Endothelial cell of umbilical vein (primary cell): ENCODE measurements around the gene SLC39A11. TPM values are rescaled to one million over a fixed set of nuclear protein-coding genes. Genes with fewer than 3 reads are reported as not detected.

Source experiments
- BruUV-seq: library from RNA; stranded (reverse); fragments of 400-500 nt; replicated peaks from 2 replicates; lab custom pipeline; 2021; lab: Mats Ljungman, UMichigan
- CTCF ChIA-PET: fragments of 300-600, 350-600 bp; sonication (Branson Sonifier 250); formaldehyde crosslinking; loops from one replicate; lab custom pipeline; 2021; ENCODE audit warnings: antibody characterized with exemption, inconsistent platforms; lab: Charles Lee
- POLR2A ChIA-PET: fragments of 300-600, 350-600 bp; sonication (Branson Sonifier 250); formaldehyde crosslinking; loops from one replicate; lab custom pipeline; 2021; ENCODE audit warnings: antibody characterized with exemption, inconsistent platforms; lab: Charles Lee
- DNase-seq: peaks from one replicate; pipeline ENCODE4 v3.0.0-alpha.2; 2011; ENCODE audit warnings: low read depth, low spot score
- FAIRE-seq: peaks from 2 replicates; lab custom pipeline; 2011; peaks lifted over from hg19 to GRCh38; lab: Jason Lieb, UNC
- H2AFZ ChIP-seq: 2 replicates; pipeline ENCODE4 v1.6.0; 2012; ENCODE audit warnings: low read depth, low read length, control low read depth, inconsistent platforms
- H3K27ac ChIP-seq: 2 replicates; pipeline ENCODE4 v1.5.1; 2011; ENCODE audit warnings: low read depth, mild to moderate bottlenecking, control low read depth, low read length, moderate library complexity; ENCODE audit not compliant: insufficient read depth
- H3K27me3 ChIP-seq, 2 experiments: 2 replicates each; pipeline versions ENCODE4 v1.6.0 to v1.6.1; 2011; ENCODE audit warnings: low read length in 2 of 2, mixed read lengths in 1 of 2; ENCODE audit not compliant: control insufficient read depth in 2 of 2, insufficient read depth in 2 of 2
- H3K36me3 ChIP-seq, 2 experiments: 2 replicates in 1 of 2; 3 replicates in 1 of 2; pipeline ENCODE4 v1.5.1; 2011; ENCODE audit warnings: low read length in 2 of 2, mild to moderate bottlenecking in 1 of 2, moderate library complexity in 1 of 2; ENCODE audit not compliant: control insufficient read depth in 2 of 2, insufficient read depth in 2 of 2; ENCODE audit errors: extremely low read depth in 1 of 2
- H3K4me1 ChIP-seq: 3 replicates; pipeline ENCODE4 v1.5.1; 2011; ENCODE audit warnings: mild to moderate bottlenecking, low read length; ENCODE audit not compliant: control insufficient read depth, insufficient read depth; ENCODE audit errors: extremely low read depth
- H3K4me2 ChIP-seq: 2 replicates; pipeline ENCODE4 v1.6.1; 2011; ENCODE audit warnings: low read length, control low read depth, mixed read lengths; ENCODE audit not compliant: insufficient read depth
- H3K4me3 ChIP-seq, 3 experiments: fragments of 200-600 bp in 1 of 3; sonication (generic), shearing (Covaris generic) in 1 of 3; replicated peaks in 1 of 3; 2 replicates each; pipeline ENCODE4 v1.5.1; 2011 to 2016; ENCODE audit warnings: control low read depth in 3 of 3, low read length in 3 of 3, mild to moderate bottlenecking in 2 of 3, inconsistent platforms in 1 of 3, low read depth in 1 of 3, moderate library complexity in 1 of 3; ENCODE audit not compliant: insufficient read depth in 1 of 3
- H3K79me2 ChIP-seq: 2 replicates; pipeline ENCODE4 v1.6.0; 2012; ENCODE audit warnings: low read length, inconsistent platforms; ENCODE audit not compliant: control insufficient read depth, insufficient read depth
- H3K9ac ChIP-seq: replicated peaks from 2 replicates; pipeline ENCODE3; 2011; ENCODE audit warnings: low read length, control low read depth; ENCODE audit not compliant: insufficient read depth; ENCODE audit errors: extremely low read depth
- H3K9me1 ChIP-seq: replicated peaks from 3 replicates; pipeline ENCODE4 v1.6.0; 2011; ENCODE audit warnings: mild to moderate bottlenecking, low read length; ENCODE audit not compliant: control insufficient read depth, insufficient read depth; ENCODE audit errors: extremely low read depth
- H3K9me3 ChIP-seq: replicated peaks from 2 replicates; pipeline ENCODE4 v1.5.1; 2012; ENCODE audit warnings: low read length, inconsistent platforms; ENCODE audit not compliant: control insufficient read depth, insufficient read depth
- H4K20me1 ChIP-seq: replicated peaks from 2 replicates; pipeline ENCODE3; 2011; ENCODE audit warnings: mild to moderate bottlenecking, low read length; ENCODE audit not compliant: control insufficient read depth, insufficient read depth; ENCODE audit errors: extremely low read depth
- EZH2 ChIP-seq: IDR thresholded peaks from 2 replicates; pipeline ENCODE4 v1.6.1; 2012; ENCODE audit warnings: borderline replicate concordance, low read depth, mild to moderate bottlenecking, moderate library complexity, low read length, inconsistent platforms; ENCODE audit not compliant: severe bottlenecking
- FOS ChIP-seq: IDR thresholded peaks from 2 replicates; pipeline ENCODE4 v1.6.1; 2011; ENCODE audit warnings: mild to moderate bottlenecking, low read length, moderate library complexity, borderline replicate concordance; ENCODE audit not compliant: insufficient read depth
- GATA2 ChIP-seq: IDR thresholded peaks from 2 replicates; pipeline ENCODE4 v1.7.0; 2011; ENCODE audit warnings: low read depth, mild to moderate bottlenecking, moderate library complexity, mixed read lengths, low read length; ENCODE audit not compliant: insufficient read length, insufficient read depth
- JUN ChIP-seq: IDR thresholded peaks from 2 replicates; pipeline ENCODE4 v1.6.1; 2011; ENCODE audit warnings: borderline replicate concordance, low read depth; ENCODE audit not compliant: insufficient read length, insufficient read depth
- MAX ChIP-seq: IDR thresholded peaks from 2 replicates; pipeline ENCODE4 v1.6.1; 2011; ENCODE audit not compliant: insufficient read depth, insufficient read length
- MYC ChIP-seq: IDR thresholded peaks from one replicate; pipeline ENCODE4 v1.6.1; 2011; ENCODE audit warnings: mild to moderate bottlenecking, low read depth, low read length
- POLR2A ChIP-seq: IDR thresholded peaks from 2 replicates; pipeline ENCODE4 v1.6.1; 2012; ENCODE audit warnings: low read depth, mild to moderate bottlenecking, control low read depth, low read length
- POLR2AphosphoS5 ChIP-seq: IDR thresholded peaks from 2 replicates; pipeline ENCODE4 v1.6.1; 2012; ENCODE audit warnings: low read depth, mild to moderate bottlenecking, control low read depth, low read length, moderate library complexity; ENCODE audit not compliant: insufficient read depth
- dilution Hi-C: fragments of 300-500 bp; cut with MboI; formaldehyde crosslinking; loops from one replicate; pipeline ENCODE4 v1.15.0; 2019; ENCODE audit warnings: low sequenced_read_pairs; ENCODE audit not compliant: extremely low pct_ligation_motif_present
- intact Hi-C: fragments of 100-400 bp; cut with micrococcal nuclease; formaldehyde crosslinking; loops from one replicate; pipeline ENCODE4 v1.10.0; 2022
- polyA plus RNA-seq, 4 experiments: library from polyadenylated mRNA; depleted of rRNA in 3 of 4; stranded (reverse) in 3 of 4; unstranded in 1 of 4; fragments of >200 nt; gene quantifications; 2 replicates each; pipeline versions ENCODE4 v1.2.1 to v1.2.3, GENCODE V29; 2011 to 2012; ENCODE audit warnings: missing spikeins in 1 of 4
- total RNA-seq: library from RNA; stranded (reverse); gene quantifications from 2 replicates; pipeline ENCODE4 v1.2.3, GENCODE V29; 2021
- TF ChIP-seq, protein P1 (sequence below), 2 donors: IDR thresholded peaks; 1 replicate in 1 of 2; 2 replicates in 1 of 2; pipeline ENCODE4 v1.5.1; 2011; ENCODE audit warnings: low read length in 2 of 2, mild to moderate bottlenecking in 2 of 2, moderate library complexity in 2 of 2, control low read depth in 1 of 2, inconsistent platforms in 1 of 2, low read depth in 1 of 2; ENCODE audit not compliant: insufficient read depth in 1 of 2; ENCODE audit errors: extremely low read depth in 1 of 2

Gene SLC39A11
- total and polyA plus RNA-seq, 2 donors (not counting 3 experiments of a cell fraction or from before 2014, with no cell fraction given) = 8.1 to 11.9 TPM

DNA sequence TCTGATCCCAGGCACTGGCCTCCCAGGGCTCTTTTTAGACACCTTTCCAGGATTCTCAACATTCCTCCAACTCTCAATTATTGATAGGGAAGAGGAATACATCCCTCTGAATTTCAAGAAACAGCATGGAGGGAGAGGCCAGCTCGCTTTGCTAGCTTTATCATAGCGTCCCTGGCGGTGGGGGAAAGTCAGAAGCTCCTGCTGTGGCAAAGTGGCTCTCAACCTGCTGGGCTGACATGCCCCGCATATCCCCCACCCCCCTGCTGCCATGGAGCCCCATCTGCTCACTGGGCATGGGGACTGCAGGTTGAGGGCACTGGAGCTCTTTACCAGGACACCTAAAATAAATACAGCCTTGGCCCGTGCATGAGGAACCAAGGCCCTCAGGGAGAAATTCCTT is 140.3 kb downstream of the SLC39A11 start:
- Histone ChIP-seq H3K9me1 (no peaks in the 10 kb centered on the region), H3K4me3 (no peak overlapping the region), H3K79me2 (no peaks in the 10 kb centered on the region), H2AFZ (no peak overlapping the region), H3K36me3 (no peaks in the 10 kb centered on the region), H4K20me1 (no peaks in the 10 kb centered on the region), H3K9ac (no peak overlapping the region), H3K27me3 (no peaks in the 10 kb centered on the region), H3K27ac (no peak overlapping the region), H3K9me3 (no peaks in the 10 kb centered on the region), H3K4me2 (no peak overlapping the region), H3K4me1 (no peaks in the 10 kb centered on the region)
- dilution Hi-C loops (no loop called here), intact Hi-C loops (no loop called here)
- ChIA-PET POLR2A (interaction anchor here (0.6 kb wide), 1 partner anchor 62 kb away, joined by 10 read pairs; no protein-coding TSS in a partner anchor), CTCF (interaction anchor here (0.7 kb wide), 1 partner anchor 13 kb away, joined by 3 read pairs; no protein-coding TSS in a partner anchor)
- no peak for FAIRE-seq
- TF ChIP-seq MAX = no peak
- no peak for TF ChIP-seq FOS
- TF ChIP-seq GATA2 = no peak
- TF ChIP-seq MYC = no peak
- no peak for TF ChIP-seq EZH2
- TF ChIP-seq POLR2A = no peak
- no peak for DNase-seq
- no TSS peak for BruUV-seq

DNA sequence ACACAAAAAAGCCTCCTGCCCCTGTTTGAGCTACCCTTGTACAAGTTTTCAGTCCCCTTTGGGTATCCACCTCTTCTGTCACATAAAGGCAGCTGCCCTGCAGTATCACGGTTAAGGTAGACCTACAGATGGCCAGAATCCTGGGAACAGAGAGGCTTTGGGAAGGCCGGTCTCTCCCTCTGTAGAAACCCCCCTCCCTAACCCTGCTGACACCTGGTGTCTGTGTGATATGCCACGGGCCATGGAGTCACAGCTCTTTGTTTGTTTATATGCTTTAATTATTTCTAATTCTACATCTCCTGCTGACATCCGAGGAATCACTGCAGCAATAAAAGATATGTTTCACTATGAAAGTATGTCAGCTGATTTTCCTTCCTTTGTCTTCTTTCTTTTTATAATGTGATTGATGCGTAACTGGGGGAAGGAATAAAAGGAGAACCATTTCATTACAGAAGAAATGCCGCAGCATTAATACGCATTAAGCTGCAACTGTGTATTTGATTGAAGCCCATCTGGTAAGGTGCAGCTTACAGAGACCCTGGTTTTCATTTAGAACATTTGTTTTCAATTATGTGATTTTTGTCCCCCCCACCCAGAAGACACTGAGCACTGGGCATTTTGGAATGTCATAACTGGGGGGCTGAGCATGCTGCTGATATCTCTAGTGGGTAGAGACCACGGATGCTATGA is 142.1 kb downstream of the SLC39A11 start:
- Histone ChIP-seq H3K4me1 (no peaks in the 10 kb centered on the region), H3K4me3 (no peak overlapping the region), H3K27me3 (no peaks in the 10 kb centered on the region), H4K20me1 (no peaks in the 10 kb centered on the region), H3K79me2 (no peaks in the 10 kb centered on the region), H3K36me3 (no peaks in the 10 kb centered on the region), H3K27ac (no peak overlapping the region), H3K9me1 (no peaks in the 10 kb centered on the region), H3K9ac (no peak overlapping the region), H2AFZ (no peak overlapping the region), H3K4me2 (no peak overlapping the region), H3K9me3 (no peaks in the 10 kb centered on the region)
- intact Hi-C loops = no loop called here
- FAIRE-seq = no peak
- BruUV-seq = no TSS peak
- ChIA-PET CTCF (interaction anchor here (0.9 kb wide), 1 partner anchor 35 kb away, joined by 3 read pairs; no protein-coding TSS in a partner anchor), POLR2A (no interaction called here)
- dilution Hi-C loops = no loop called here
- TF ChIP-seq MYC = no peak
- TF ChIP-seq JUN = no peak
- TF ChIP-seq, protein P1, sequence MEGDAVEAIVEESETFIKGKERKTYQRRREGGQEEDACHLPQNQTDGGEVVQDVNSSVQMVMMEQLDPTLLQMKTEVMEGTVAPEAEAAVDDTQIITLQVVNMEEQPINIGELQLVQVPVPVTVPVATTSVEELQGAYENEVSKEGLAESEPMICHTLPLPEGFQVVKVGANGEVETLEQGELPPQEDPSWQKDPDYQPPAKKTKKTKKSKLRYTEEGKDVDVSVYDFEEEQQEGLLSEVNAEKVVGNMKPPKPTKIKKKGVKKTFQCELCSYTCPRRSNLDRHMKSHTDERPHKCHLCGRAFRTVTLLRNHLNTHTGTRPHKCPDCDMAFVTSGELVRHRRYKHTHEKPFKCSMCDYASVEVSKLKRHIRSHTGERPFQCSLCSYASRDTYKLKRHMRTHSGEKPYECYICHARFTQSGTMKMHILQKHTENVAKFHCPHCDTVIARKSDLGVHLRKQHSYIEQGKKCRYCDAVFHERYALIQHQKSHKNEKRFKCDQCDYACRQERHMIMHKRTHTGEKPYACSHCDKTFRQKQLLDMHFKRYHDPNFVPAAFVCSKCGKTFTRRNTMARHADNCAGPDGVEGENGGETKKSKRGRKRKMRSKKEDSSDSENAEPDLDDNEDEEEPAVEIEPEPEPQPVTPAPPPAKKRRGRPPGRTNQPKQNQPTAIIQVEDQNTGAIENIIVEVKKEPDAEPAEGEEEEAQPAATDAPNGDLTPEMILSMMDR (IDR thresholded peaks at IDR 0.05; ENCODE audit: extremely low read depth in 1 of 2, insufficient read depth in 1 of 2, low read depth in 1 of 2, low read length in 2 of 2) = no peak
- TF ChIP-seq GATA2 = no peak
- TF ChIP-seq EZH2 = no peak
- no peak for TF ChIP-seq FOS
- TF ChIP-seq POLR2AphosphoS5 = no peak
- TF ChIP-seq MAX = no peak
- TF ChIP-seq POLR2A = no peak
- DNase-seq = no peak
